SJCRH30 (cell line): Measurements from ENCODE around the gene SORCS2. TPM values are rescaled to one million over a fixed set of nuclear protein-coding genes. Genes with fewer than 3 reads are reported as not detected.

ENCODE experiments used
- DNase-seq, 2 experiments: peaks; one replicate each; pipeline ENCODE4 v3.0.0-alpha.2; 2015 to 2020
- H3K27ac ChIP-seq: fragments of 250-450 bp; sonication (Bioruptor Pico); 2 replicates; pipeline ENCODE4 v1.5.1; 2020; ENCODE audit warnings: mild to moderate bottlenecking, moderate library complexity
- H3K27me3 ChIP-seq: fragments of 250-450 bp; sonication (Bioruptor Pico); 2 replicates; pipeline ENCODE4 v1.5.1; 2020; ENCODE audit warnings: mild to moderate bottlenecking, moderate library complexity
- H3K36me3 ChIP-seq: fragments of 250-450 bp; sonication (Bioruptor Pico); 2 replicates; pipeline ENCODE4 v1.5.1; 2020; ENCODE audit warnings: mild to moderate bottlenecking, moderate library complexity
- H3K4me1 ChIP-seq: fragments of 250-450 bp; sonication (Bioruptor Pico); 2 replicates; pipeline ENCODE4 v1.5.1; 2020; ENCODE audit warnings: mild to moderate bottlenecking, moderate library complexity
- H3K4me3 ChIP-seq: fragments of 250-450 bp; sonication (Bioruptor Pico); 2 replicates; pipeline ENCODE4 v1.5.1; 2020; ENCODE audit warnings: mild to moderate bottlenecking, moderate library complexity
- H3K9me3 ChIP-seq: fragments of 250-450 bp; sonication (Bioruptor Pico); replicated peaks from 2 replicates; pipeline ENCODE4 v1.5.1; 2020; ENCODE audit warnings: mild to moderate bottlenecking, moderate library complexity
- total RNA-seq: library from RNA; depleted of rRNA; stranded (reverse); fragments of >200 nt; shearing (Covaris generic); gene quantifications from 2 replicates; pipeline ENCODE4 v1.2.3, GENCODE V29; 2014

SORCS2 gene
- total RNA-seq, 1 experiment from 2014 or later, result 1.4 TPM

DNA sequence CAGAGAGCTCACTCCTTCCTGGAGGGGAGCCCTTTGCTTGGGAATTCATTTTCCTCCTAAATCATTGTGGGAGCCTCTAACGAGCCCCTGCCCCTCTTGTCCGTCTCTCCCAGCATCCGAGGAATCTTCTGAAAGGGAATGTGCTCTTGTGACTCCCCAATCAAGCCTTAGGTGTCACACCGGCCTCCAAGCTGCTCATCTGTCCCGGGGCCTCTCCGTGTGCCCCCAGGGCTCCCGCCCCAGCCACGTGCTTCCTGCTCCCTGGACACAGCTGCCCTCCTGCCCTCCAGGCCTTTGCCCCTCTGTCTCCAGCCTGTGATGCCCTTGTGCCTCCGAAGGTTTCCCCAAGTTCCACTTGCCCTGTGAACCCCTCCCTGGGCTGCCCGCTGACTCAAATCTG is 507.5 kb downstream of the SORCS2 start:
- no peak overlapping the region for H3K27ac ChIP-seq
- no peaks in the 10 kb centered on the region for H3K36me3 ChIP-seq
- no peaks in the 10 kb centered on the region for H3K9me3 ChIP-seq
- DNase-seq, result no peak
- H3K27me3 ChIP-seq, result no peaks in the 10 kb centered on the region
- H3K4me1 ChIP-seq, result peaks cover 53% of the 10 kb centered on the region
- no peak overlapping the region for H3K4me3 ChIP-seq

GRCh38 chr4:7700665-7701064 is 508.3 kb downstream of the SORCS2 start:
- no peaks in the 10 kb centered on the region for H3K9me3 ChIP-seq
- DNase-seq, result no peak
- peaks cover 53% of the 10 kb centered on the region for H3K4me1 ChIP-seq
- no peaks in the 10 kb centered on the region for H3K36me3 ChIP-seq
- no peaks in the 10 kb centered on the region for H3K27me3 ChIP-seq
- H3K27ac ChIP-seq, result no peak overlapping the region
- no peak overlapping the region for H3K4me3 ChIP-seq

DNA sequence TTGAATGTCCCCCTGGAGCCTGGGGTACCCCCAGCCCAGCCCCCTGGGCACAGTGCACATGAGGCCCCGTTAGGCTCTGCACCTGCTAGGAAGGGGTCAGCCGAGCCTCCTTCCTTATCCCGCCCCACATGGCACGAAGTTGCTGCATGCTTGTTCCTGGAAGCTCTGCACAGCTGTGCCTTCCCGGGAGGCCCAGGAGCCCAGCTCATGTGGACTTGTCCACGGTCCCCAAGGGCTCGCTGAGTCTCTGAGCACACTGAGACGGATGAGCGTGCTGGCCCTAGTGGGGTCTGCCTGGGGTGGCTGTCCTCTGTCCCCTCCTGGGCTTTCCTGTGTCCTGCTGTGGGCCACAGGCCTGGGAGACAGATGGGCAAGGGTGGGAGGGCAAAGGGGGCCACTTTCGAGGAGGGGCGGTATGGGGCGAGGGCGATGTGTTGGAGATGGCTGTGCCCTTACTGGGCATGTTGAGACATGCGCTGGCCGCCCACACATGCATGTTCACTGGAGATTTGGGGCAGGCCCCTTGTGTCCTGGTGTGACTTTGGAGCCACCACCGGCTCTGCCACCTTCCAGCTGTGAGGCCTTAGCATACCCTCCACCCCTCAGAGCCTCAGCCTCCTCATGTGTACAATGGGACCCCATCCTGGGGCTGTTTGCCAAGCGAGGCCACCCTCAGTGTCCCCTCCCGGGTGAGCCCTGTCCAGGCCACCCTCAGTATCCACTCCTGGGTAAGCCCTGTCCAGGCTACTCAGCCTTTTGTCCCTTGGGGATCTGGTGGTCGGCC is 509.7 kb downstream of the SORCS2 start:
- DNase-seq, result peak; percentile 66 to 81
- peaks cover 50% of the 10 kb centered on the region for H3K4me1 ChIP-seq
- no peaks in the 10 kb centered on the region for H3K36me3 ChIP-seq
- H3K4me3 ChIP-seq, result no peak overlapping the region
- H3K9me3 ChIP-seq, result no peaks in the 10 kb centered on the region
- H3K27ac ChIP-seq, result peak overlapping the region; percentile 55
- no peaks in the 10 kb centered on the region for H3K27me3 ChIP-seq

DNA sequence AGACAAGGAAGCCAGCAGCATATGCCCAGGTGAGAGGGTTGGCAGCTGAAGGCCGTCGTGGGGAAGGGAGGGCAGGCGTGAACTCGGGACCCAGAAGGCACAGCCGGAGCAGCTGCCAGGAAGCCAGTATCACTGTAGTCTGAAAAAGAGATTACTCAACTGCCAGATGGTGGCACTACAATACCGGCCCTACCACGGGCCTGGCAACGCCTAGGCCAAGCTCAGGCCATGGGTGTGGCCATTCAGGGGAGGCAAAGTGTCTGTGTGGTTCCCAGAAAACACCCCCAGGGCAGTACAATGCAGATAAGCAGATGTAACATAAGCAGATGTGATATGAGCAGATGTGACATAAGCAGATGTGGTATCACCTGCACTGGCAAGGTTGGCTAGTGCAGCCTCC is 511.4 kb downstream of the SORCS2 start:
- Histone ChIP-seq H3K4me1 (peaks cover 36% of the 10 kb centered on the region), H3K27me3 (no peaks in the 10 kb centered on the region), H3K27ac (no peak overlapping the region), H3K9me3 (no peaks in the 10 kb centered on the region), H3K36me3 (no peaks in the 10 kb centered on the region), H3K4me3 (no peak overlapping the region)
- DNase-seq, result no peak

GRCh38 chr4:7704091-7704490 is 511.8 kb downstream of the SORCS2 start:
- Histone ChIP-seq H3K9me3 (no peaks in the 10 kb centered on the region), H3K27ac (no peak overlapping the region), H3K4me1 (peaks cover 36% of the 10 kb centered on the region), H3K36me3 (no peaks in the 10 kb centered on the region), H3K4me3 (no peak overlapping the region), H3K27me3 (no peaks in the 10 kb centered on the region)
- no peak for DNase-seq

DNA sequence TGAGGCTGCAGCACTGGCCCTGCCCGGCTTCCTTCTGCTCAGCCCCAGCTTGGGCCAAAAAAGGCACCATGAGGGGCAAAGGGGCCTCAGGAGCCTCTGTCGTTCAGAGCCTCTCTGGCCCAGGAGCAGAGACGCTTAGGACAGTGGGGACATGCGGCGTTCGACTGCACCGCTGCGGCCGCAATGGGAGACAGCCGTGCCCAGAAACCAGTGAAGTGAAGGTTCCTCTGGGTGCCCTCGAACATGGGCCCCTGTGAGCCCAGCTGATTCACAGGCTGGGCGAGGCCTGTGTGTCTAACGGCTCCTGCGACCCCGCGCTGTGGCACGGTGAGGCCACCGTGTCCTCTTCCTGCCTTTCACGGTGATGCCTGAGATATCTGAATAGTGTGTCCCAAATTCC is 512.3 kb downstream of the SORCS2 start:
- Histone ChIP-seq H3K36me3 (no peaks in the 10 kb centered on the region), H3K9me3 (no peaks in the 10 kb centered on the region), H3K4me1 (peaks cover 31% of the 10 kb centered on the region), H3K27ac (no peak overlapping the region), H3K4me3 (no peak overlapping the region), H3K27me3 (no peaks in the 10 kb centered on the region)
- no peak for DNase-seq

DNA sequence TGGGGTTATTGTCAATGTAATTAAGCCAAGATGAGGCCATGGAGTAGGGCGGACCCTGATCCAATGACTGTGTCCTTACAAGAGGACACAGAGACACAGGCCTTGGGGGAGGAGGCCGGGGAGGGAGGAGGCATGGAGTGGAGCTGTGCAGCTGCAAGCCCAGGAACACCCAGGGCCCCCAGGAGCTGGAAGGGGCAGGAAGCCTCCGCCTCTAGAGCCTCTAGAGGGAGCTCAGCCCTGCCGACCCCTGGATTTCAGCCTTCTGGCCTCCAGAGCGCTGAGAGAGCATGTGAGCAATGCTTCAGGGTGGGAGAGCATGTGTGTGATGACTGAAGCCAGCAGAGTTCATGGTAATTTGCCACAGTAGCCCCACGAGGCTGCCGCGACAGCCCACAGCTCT is 512.7 kb downstream of the SORCS2 start:
- Histone ChIP-seq H3K27ac (no peak overlapping the region), H3K4me1 (peaks cover 27% of the 10 kb centered on the region), H3K9me3 (no peaks in the 10 kb centered on the region), H3K36me3 (no peaks in the 10 kb centered on the region), H3K4me3 (no peak overlapping the region), H3K27me3 (no peaks in the 10 kb centered on the region)
- DNase-seq, result peak in 1 of 2 experiments; percentile 51

DNA sequence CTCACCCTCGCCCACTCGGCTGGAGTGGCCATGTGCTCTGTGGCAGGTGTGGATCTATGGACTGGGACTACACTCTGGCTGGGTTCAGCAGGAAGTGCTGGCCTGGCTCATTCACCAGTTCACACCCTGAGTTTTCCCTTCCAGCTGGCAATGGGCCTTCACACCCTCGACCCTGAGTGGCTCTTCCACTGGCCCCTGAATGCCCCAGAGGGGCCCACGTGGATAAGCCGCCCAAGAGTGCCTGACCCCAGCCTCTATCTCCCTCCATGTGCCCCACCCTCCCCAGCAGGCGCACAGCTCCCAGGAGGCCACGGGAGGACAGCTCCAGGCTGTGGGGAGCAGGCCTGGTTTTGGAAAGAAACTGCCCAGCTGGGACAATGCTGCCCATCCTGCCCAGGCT is 513.3 kb downstream of the SORCS2 start:
- H3K4me1 ChIP-seq, result peaks cover 29% of the 10 kb centered on the region
- no peaks in the 10 kb centered on the region for H3K36me3 ChIP-seq
- no peak overlapping the region for H3K27ac ChIP-seq
- no peaks in the 10 kb centered on the region for H3K27me3 ChIP-seq
- no peak overlapping the region for H3K4me3 ChIP-seq
- H3K9me3 ChIP-seq, result no peaks in the 10 kb centered on the region
- no peak for DNase-seq

- Histone ChIP-seq H3K4me1 (peaks cover 11% of the 10 kb centered on the region), H3K9me3 (no peaks in the 10 kb centered on the region), H3K27me3 (no peaks in the 10 kb centered on the region), H3K4me3 (no peak overlapping the region), H3K27ac (no peak overlapping the region), H3K36me3 (no peaks in the 10 kb centered on the region)
- no peak for DNase-seq
Observed at GRCh38 chr4:7708238-7708637, 515.9 kb downstream of the SORCS2 start.

GRCh38 chr4:7708981-7709380 is 516.6 kb downstream of the SORCS2 start:
- Histone ChIP-seq H3K4me3 (no peak overlapping the region), H3K4me1 (peaks cover 11% of the 10 kb centered on the region), H3K27ac (no peak overlapping the region), H3K36me3 (no peaks in the 10 kb centered on the region), H3K9me3 (no peaks in the 10 kb centered on the region), H3K27me3 (no peaks in the 10 kb centered on the region)
- peak; percentile 50 to 57 for DNase-seq

DNA sequence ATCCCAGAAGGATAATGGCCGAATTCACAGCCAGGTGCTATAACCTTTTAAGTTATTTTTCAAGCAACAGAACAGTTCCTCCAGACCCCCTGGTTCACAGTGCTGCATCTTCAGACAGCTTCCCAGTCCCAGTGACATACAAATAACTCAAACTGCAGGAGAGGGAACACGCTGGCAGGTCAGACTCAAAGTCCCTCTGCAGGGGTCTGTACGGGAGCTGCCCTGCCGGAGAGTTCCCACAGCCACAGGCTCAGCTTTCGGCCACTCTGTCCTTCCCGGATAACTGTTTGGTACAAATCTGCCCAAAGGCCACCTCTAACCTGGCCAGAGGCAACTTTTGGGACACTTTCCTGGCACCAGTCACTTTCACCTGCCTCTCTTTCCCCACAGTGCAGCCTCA is 517.1 kb downstream of the SORCS2 start:
- no peak for DNase-seq
- H3K9me3 ChIP-seq, result no peaks in the 10 kb centered on the region
- no peak overlapping the region for H3K4me3 ChIP-seq
- H3K4me1 ChIP-seq, result peaks cover 11% of the 10 kb centered on the region
- H3K27me3 ChIP-seq, result no peaks in the 10 kb centered on the region
- no peaks in the 10 kb centered on the region for H3K36me3 ChIP-seq
- H3K27ac ChIP-seq, result no peak overlapping the region

- no peak overlapping the region for H3K27ac ChIP-seq
- H3K9me3 ChIP-seq, result no peaks in the 10 kb centered on the region
- no peak overlapping the region for H3K4me3 ChIP-seq
- DNase-seq, result no peak
- no peaks in the 10 kb centered on the region for H3K36me3 ChIP-seq
- H3K27me3 ChIP-seq, result no peaks in the 10 kb centered on the region
- peaks cover 11% of the 10 kb centered on the region for H3K4me1 ChIP-seq
Observed at GRCh38 chr4:7710126-7710525, 517.8 kb downstream of the SORCS2 start.

- Histone ChIP-seq H3K4me3 (no peak overlapping the region), H3K9me3 (no peaks in the 10 kb centered on the region), H3K4me1 (peaks cover 11% of the 10 kb centered on the region), H3K27me3 (no peaks in the 10 kb centered on the region), H3K36me3 (no peaks in the 10 kb centered on the region), H3K27ac (peak overlapping the region; percentile 36; the same call in 1 of the 2 replicates)
- DNase-seq, result peak; percentile 88 to 95
Observed at GRCh38 chr4:7710576-7711306, 518.4 kb downstream of the SORCS2 start.

- Histone ChIP-seq H3K27ac (peak overlapping the region; percentile 22; the same call in 1 of the 2 replicates), H3K4me1 (peaks cover 11% of the 10 kb centered on the region), H3K4me3 (no peak overlapping the region), H3K27me3 (no peaks in the 10 kb centered on the region), H3K9me3 (no peaks in the 10 kb centered on the region), H3K36me3 (no peaks in the 10 kb centered on the region)
- no peak for DNase-seq
Observed at GRCh38 chr4:7711307-7711963, 519.1 kb downstream of the SORCS2 start.

DNA sequence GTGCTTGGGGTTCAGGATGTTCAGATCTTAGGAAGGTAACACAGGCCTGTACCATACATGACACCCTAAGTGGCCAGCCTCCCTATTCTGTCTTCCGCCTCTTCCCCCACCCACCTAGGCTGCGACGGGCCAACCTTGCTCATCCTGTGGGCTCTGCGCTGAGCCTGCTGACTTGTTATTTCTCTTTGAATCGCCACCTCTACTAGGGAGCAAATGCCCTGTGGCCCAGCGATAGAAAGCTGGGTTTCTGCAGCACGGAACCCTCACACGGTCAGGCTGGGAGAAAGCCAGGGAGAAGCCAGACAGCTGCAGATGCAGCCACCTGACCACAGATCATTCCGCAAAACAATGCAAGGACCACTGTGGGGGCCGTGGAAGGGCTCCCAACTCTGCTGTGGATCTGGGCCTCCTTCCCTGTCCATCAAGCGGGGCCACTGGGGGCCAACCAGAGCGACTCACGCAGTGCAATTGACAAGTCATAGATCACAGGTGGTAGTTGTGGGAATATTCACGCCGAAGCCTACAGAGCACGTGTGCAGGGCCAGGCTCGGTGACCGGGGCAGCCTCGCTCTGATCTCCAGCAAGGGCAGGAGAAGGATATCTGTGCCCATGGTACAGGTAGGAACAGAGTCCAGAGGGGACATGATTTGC is 519.8 kb downstream of the SORCS2 start:
- Histone ChIP-seq H3K27ac (no peak overlapping the region), H3K27me3 (no peaks in the 10 kb centered on the region), H3K4me3 (no peak overlapping the region)

More for the DNA sequence above, 519.8 kb downstream of the SORCS2 start:
- Histone ChIP-seq H3K36me3 (no peaks in the 10 kb centered on the region), H3K4me1 (peaks cover 11% of the 10 kb centered on the region), H3K9me3 (no peaks in the 10 kb centered on the region)
- peak in 1 of 2 experiments; percentile 59 for DNase-seq
